Measurements from ENCODE around the gene GHITM. TPM values are rescaled to one million over a fixed set of nuclear protein-coding genes. Genes with fewer than 3 reads are reported as not detected.
A peak's percentile ranks its signal among the peaks of the same experiment; 100 is the strongest.

Gene GHITM
- total and polyA plus RNA-seq, 2 of the 13 experiments (the other 11 are each of a cell fraction or from before 2014, with no cell fraction given): 163 to 212 TPM

- peak; percentile 94 for TF ChIP-seq ZNF646 (CRISPR knock-in tag; IDR thresholded peaks at IDR 0.05)
- 0 out of 2 replicates have a peak, but pooled peaks have one; percentile 4 for TF ChIP-seq LCORL (IDR thresholded peaks at IDR 0.05)
- no peak for TF ChIP-seq LCORL (CRISPR knock-in tag; IDR thresholded peaks at IDR 0.05)
- 0 out of 2 replicates have a peak, but pooled peaks have one; percentile 60 for TF ChIP-seq NBN (conservative IDR thresholded peaks at IDR 0.05)
- no peak for TF ChIP-seq CSRNP2 (CRISPR knock-in tag; conservative IDR thresholded peaks at IDR 0.05; ENCODE audit: low read depth)
Measured at GRCh38 chr10:84178160-84178609, 38.9 kb downstream of the GHITM start (continued).

All from HepG2 (cell line).